Stimulated activated naive B cell treated with anti-CD40 and anti-IgM and Interleukin-4, amounts not matched to agents 10 μg/mL and 1 μg/mL and 100 μg/mL, for 72 hours (primary cell): ENCODE data around the gene PRKRIP1.
A peak's percentile ranks its signal among the peaks of the same experiment; 100 is the strongest.

Experiments used
- ATAC-seq, 2 donors: fragments of 150-1000 bp; cut with Tn5 transposase; replicated peaks; 2 replicates each; pipeline ENCODE4 v1.10.0; 2021; ENCODE audit warnings: moderate library complexity in 1 of 2
- DNase-seq: peaks from one replicate; pipeline ENCODE4 v3.0.0; 2021
- H3K27ac Mint-ChIP-seq: one replicate; pipeline ENCODE4 v1.8.0; 2022; ENCODE audit warnings: mild to moderate bottlenecking, mixed read lengths
- H3K27me3 Mint-ChIP-seq, 2 donors: one replicate each; pipeline ENCODE4 v1.8.0; 2022; ENCODE audit warnings: mixed read lengths in 2 of 2
- H3K36me3 Mint-ChIP-seq, 2 donors: one replicate each; pipeline ENCODE4 v1.8.0; 2022; ENCODE audit warnings: mixed read lengths in 2 of 2, mild to moderate bottlenecking in 1 of 2
- H3K4me1 Mint-ChIP-seq, 2 donors: one replicate each; pipeline ENCODE4 v1.8.0; 2022; ENCODE audit warnings: mixed read lengths in 2 of 2, mild to moderate bottlenecking in 1 of 2
- H3K4me3 Mint-ChIP-seq, 2 donors: one replicate each; pipeline ENCODE4 v1.8.0; 2022; ENCODE audit warnings: mild to moderate bottlenecking in 2 of 2, mixed read lengths in 2 of 2, moderate library complexity in 1 of 2
- H3K9me3 Mint-ChIP-seq, 2 donors: one replicate each; pipeline ENCODE4 v1.8.0; 2022; ENCODE audit warnings: mixed read lengths in 2 of 2, mild to moderate bottlenecking in 1 of 2

PRKRIP1 gene

GRCh38 chr7:102410918-102411317 is 14.8 kb downstream of the PRKRIP1 start:
- peaks cover 6 to 7% of the 10 kb centered on the region in 2 donors for H3K9me3 Mint-ChIP-seq
- H3K27ac Mint-ChIP-seq: peak overlapping the region; percentile 90
- peaks cover 40 to 66% of the 10 kb centered on the region in 2 donors for H3K4me1 Mint-ChIP-seq
- H3K4me3 Mint-ChIP-seq: no peak overlapping the region
- H3K27me3 Mint-ChIP-seq: no peaks in the 10 kb centered on the region
- ATAC-seq (no peak), DNase-seq (no peak)
- H3K36me3 Mint-ChIP-seq: peaks cover 61 to 68% of the 10 kb centered on the region in 2 donors

- DNase-seq (no peak), ATAC-seq (no peak)
- peaks cover 67 to 68% of the 10 kb centered on the region in 2 donors for H3K36me3 Mint-ChIP-seq
- H3K27ac Mint-ChIP-seq: no peak overlapping the region
- peaks cover 6 to 8% of the 10 kb centered on the region in 2 donors for H3K9me3 Mint-ChIP-seq
- no peak overlapping the region for H3K4me3 Mint-ChIP-seq
- no peaks in the 10 kb centered on the region for H3K27me3 Mint-ChIP-seq
- peaks cover 50 to 78% of the 10 kb centered on the region in 2 donors for H3K4me1 Mint-ChIP-seq
Observed at GRCh38 chr7:102412548-102412947, 16.4 kb downstream of the PRKRIP1 start.

- ATAC-seq: no peak
- Mint-ChIP-seq H3K4me3 (no peak overlapping the region), H3K36me3 (peaks cover 61 to 65% of the 10 kb centered on the region in 2 donors), H3K27me3 (no peaks in the 10 kb centered on the region), H3K9me3 (peaks cover 6 to 8% of the 10 kb centered on the region in 2 donors), H3K27ac (no peak overlapping the region), H3K4me1 (peaks cover 45 to 78% of the 10 kb centered on the region in 2 donors)
- DNase-seq: no peak
Observed at GRCh38 chr7:102413091-102413490, 16.9 kb downstream of the PRKRIP1 start.

GRCh38 chr7:102413611-102414010 is 17.4 kb downstream of the PRKRIP1 start:
- peaks cover 6 to 8% of the 10 kb centered on the region in 2 donors for H3K9me3 Mint-ChIP-seq
- ATAC-seq (no peak), DNase-seq (no peak)
- H3K27ac Mint-ChIP-seq: no peak overlapping the region
- no peaks in the 10 kb centered on the region for H3K27me3 Mint-ChIP-seq
- peaks cover 44 to 78% of the 10 kb centered on the region in 2 donors for H3K4me1 Mint-ChIP-seq
- H3K36me3 Mint-ChIP-seq: peaks cover 60 to 61% of the 10 kb centered on the region in 2 donors
- H3K4me3 Mint-ChIP-seq: no peak overlapping the region

GRCh38 chr7:102415685-102416225 is 19.6 kb downstream of the PRKRIP1 start:
- Mint-ChIP-seq H3K36me3 (peaks cover 46 to 53% of the 10 kb centered on the region in 2 donors), H3K4me3 (peak overlapping the region; percentile 74 to 76)
- ATAC-seq: peak; percentile 71 to 79

GRCh38 chr7:102416406-102416805 is 20.2 kb downstream of the PRKRIP1 start:
- peak; percentile 45 to 61 for ATAC-seq
- Mint-ChIP-seq H3K4me1 (peaks cover 52 to 82% of the 10 kb centered on the region in 2 donors), H3K9me3 (peaks cover 0 to 1% of the 10 kb centered on the region in 2 donors), H3K27ac (peak overlapping the region; percentile 96), H3K36me3 (peaks cover 44 to 52% of the 10 kb centered on the region in 2 donors), H3K27me3 (no peaks in the 10 kb centered on the region), H3K4me3 (peak overlapping the region; percentile 74 to 76)
- DNase-seq: peak; percentile 17

More at GRCh38 chr7:102415685-102416225, 19.6 kb downstream of the PRKRIP1 start:
- Mint-ChIP-seq H3K27me3 (no peaks in the 10 kb centered on the region), H3K9me3 (peaks cover 0 to 1% of the 10 kb centered on the region in 2 donors), H3K27ac (peak overlapping the region; percentile 96), H3K4me1 (peaks cover 47 to 78% of the 10 kb centered on the region in 2 donors)
- peak; percentile 46 for DNase-seq

GRCh38 chr7:102417105-102417504 is 20.9 kb downstream of the PRKRIP1 start:
- peaks cover 48 to 76% of the 10 kb centered on the region in 2 donors for H3K4me1 Mint-ChIP-seq
- H3K27me3 Mint-ChIP-seq: no peaks in the 10 kb centered on the region
- H3K4me3 Mint-ChIP-seq: peak overlapping the region; percentile 29 to 52
- DNase-seq (peak; percentile 24), ATAC-seq (peak; percentile 37 to 54)
- peaks cover 0 to 1% of the 10 kb centered on the region in 2 donors for H3K9me3 Mint-ChIP-seq
- peak overlapping the region; percentile 96 for H3K27ac Mint-ChIP-seq
- H3K36me3 Mint-ChIP-seq: peaks cover 38 to 48% of the 10 kb centered on the region in 2 donors

GRCh38 chr7:102418592-102418991 is 22.4 kb downstream of the PRKRIP1 start:
- Mint-ChIP-seq H3K27ac (peak overlapping the region; percentile 16), H3K9me3 (peaks cover 0 to 1% of the 10 kb centered on the region in 2 donors), H3K4me3 (no peak overlapping the region), H3K36me3 (peaks cover 35 to 45% of the 10 kb centered on the region in 2 donors), H3K4me1 (peaks cover 48 to 72% of the 10 kb centered on the region in 2 donors), H3K27me3 (no peaks in the 10 kb centered on the region)
- DNase-seq: no peak
- peak in 1 of 2 donors; percentile 31 for ATAC-seq

GRCh38 chr7:102421706-102422240 is 25.6 kb downstream of the PRKRIP1 start:
- H3K4me3 Mint-ChIP-seq: no peak overlapping the region
- H3K9me3 Mint-ChIP-seq: peaks cover 0 to 1% of the 10 kb centered on the region in 2 donors
- peaks cover 31 to 56% of the 10 kb centered on the region in 2 donors for H3K36me3 Mint-ChIP-seq
- H3K4me1 Mint-ChIP-seq: peaks cover 61 to 84% of the 10 kb centered on the region in 2 donors
- H3K27ac Mint-ChIP-seq: peak overlapping the region; percentile 83
- H3K27me3 Mint-ChIP-seq: no peaks in the 10 kb centered on the region
- DNase-seq: no peak
- ATAC-seq: no peak

GRCh38 chr7:102424129-102424551 is 28.0 kb downstream of the PRKRIP1 start:
- Mint-ChIP-seq H3K4me3 (peak overlapping the region; percentile 83), H3K9me3 (no peaks in the 10 kb centered on the region), H3K36me3 (peaks cover 25 to 49% of the 10 kb centered on the region in 2 donors)

GRCh38 chr7:102424787-102425218 is 28.6 kb downstream of the PRKRIP1 start:
- peak overlapping the region; percentile 100 for H3K27ac Mint-ChIP-seq
- H3K27me3 Mint-ChIP-seq: no peaks in the 10 kb centered on the region
- H3K9me3 Mint-ChIP-seq: peaks cover 0 to 2% of the 10 kb centered on the region in 2 donors
- DNase-seq (no peak), ATAC-seq (peak; percentile 2 to 4)
- peaks cover 59 to 77% of the 10 kb centered on the region in 2 donors for H3K4me1 Mint-ChIP-seq
- H3K36me3 Mint-ChIP-seq: peaks cover 22 to 49% of the 10 kb centered on the region in 2 donors
- peak overlapping the region; percentile 83 for H3K4me3 Mint-ChIP-seq

More at GRCh38 chr7:102424129-102424551, 28.0 kb downstream of the PRKRIP1 start:
- no peak for ATAC-seq
- Mint-ChIP-seq H3K27ac (peak overlapping the region; percentile 100), H3K4me1 (peaks cover 57 to 77% of the 10 kb centered on the region in 2 donors), H3K27me3 (no peaks in the 10 kb centered on the region)
- no peak for DNase-seq

GRCh38 chr7:102425639-102426267 is 29.6 kb downstream of the PRKRIP1 start:
- no peaks in the 10 kb centered on the region for H3K27me3 Mint-ChIP-seq
- H3K36me3 Mint-ChIP-seq: peaks cover 22 to 46% of the 10 kb centered on the region in 2 donors
- H3K9me3 Mint-ChIP-seq: peaks cover 0 to 2% of the 10 kb centered on the region in 2 donors

GRCh38 chr7:102426268-102427018 is 30.3 kb downstream of the PRKRIP1 start:
- no peaks in the 10 kb centered on the region for H3K27me3 Mint-ChIP-seq
- H3K36me3 Mint-ChIP-seq: peaks cover 18 to 42% of the 10 kb centered on the region in 2 donors
- peaks cover 0 to 2% of the 10 kb centered on the region in 2 donors for H3K9me3 Mint-ChIP-seq
- DNase-seq (peak; percentile 81), ATAC-seq (peak; percentile 71 to 76)
- H3K27ac Mint-ChIP-seq: peak overlapping the region; percentile 100
- H3K4me3 Mint-ChIP-seq: peak overlapping the region; percentile 83
- H3K4me1 Mint-ChIP-seq: peaks cover 54 to 78% of the 10 kb centered on the region in 2 donors

More at GRCh38 chr7:102425639-102426267, 29.6 kb downstream of the PRKRIP1 start:
- Mint-ChIP-seq H3K27ac (peak overlapping the region; percentile 100), H3K4me1 (peaks cover 54 to 77% of the 10 kb centered on the region in 2 donors), H3K4me3 (peak overlapping the region; percentile 83)
- DNase-seq: peak; percentile 91
- peak; percentile 82 for ATAC-seq

- peak overlapping the region; percentile 83 for H3K4me3 Mint-ChIP-seq
- ATAC-seq: no peak
- H3K4me1 Mint-ChIP-seq: peaks cover 59 to 83% of the 10 kb centered on the region in 2 donors
Observed at GRCh38 chr7:102427019-102427405, 30.8 kb downstream of the PRKRIP1 start.

More at GRCh38 chr7:102427019-102427405, 30.8 kb downstream of the PRKRIP1 start:
- no peak for DNase-seq
- H3K27ac Mint-ChIP-seq: peak overlapping the region; percentile 100
- H3K36me3 Mint-ChIP-seq: peaks cover 18 to 39% of the 10 kb centered on the region in 2 donors
- H3K9me3 Mint-ChIP-seq: peaks cover 0 to 2% of the 10 kb centered on the region in 2 donors
- H3K27me3 Mint-ChIP-seq: no peaks in the 10 kb centered on the region
